Esophagus muscularis mucosa (tissue), 4 donors: Measurements from ENCODE around the gene CRYBG1. TPM values are rescaled to one million over a fixed set of nuclear protein-coding genes. Genes with fewer than 3 reads are reported as not detected.

Experiments used
- DNase-seq: peaks from one replicate; pipeline ENCODE4 v3.0.0-alpha.2; 2017; ENCODE audit errors: extremely low spot score
- H3K27ac ChIP-seq, 4 donors: fragments of 200-600 bp; sonication (generic); replicated peaks in 1 of 4; 1 replicate in 3 of 4; 2 replicates in 1 of 4; pipeline ENCODE4 v1.5.1; 2016 to 2019; ENCODE audit warnings: mild to moderate bottlenecking in 1 of 4
- H3K27me3 ChIP-seq, 4 donors: fragments of 200-600 bp; sonication (generic); one replicate each; pipeline versions ENCODE4 v1.5.1 to v1.6.0; 2016 to 2019
- H3K36me3 ChIP-seq, 4 donors: fragments of 200-600 bp; sonication (generic); one replicate each; pipeline ENCODE4 v1.5.1; 2016 to 2019
- H3K4me1 ChIP-seq, 4 donors: fragments of 200-600 bp; sonication (generic); one replicate each; pipeline ENCODE4 v1.5.1; 2016 to 2019
- H3K4me3 ChIP-seq, 4 donors: fragments of 200-600 bp; sonication (generic); 1 replicate in 2 of 4; 2 replicates in 2 of 4; pipeline ENCODE4 v1.5.1; 2016 to 2019; ENCODE audit warnings: mild to moderate bottlenecking in 4 of 4, moderate library complexity in 1 of 4
- H3K9me3 ChIP-seq, 4 donors: fragments of 200-600 bp; sonication (generic); 1 replicate in 3 of 4; 2 replicates in 1 of 4; pipeline ENCODE4 v1.5.1; 2016 to 2019
- CTCF ChIP-seq, 3 experiments: fragments of 200-600 bp in 2 of 3; fragments of 450-650 bp in 1 of 3; sonication (generic) in 2 of 3; IDR thresholded peaks; one replicate each; pipeline ENCODE4 v1.5.1; 2017 to 2019; ENCODE audit warnings: antibody characterized with exemption in 3 of 3, mild to moderate bottlenecking in 2 of 3, moderate library complexity in 1 of 3
- EP300 ChIP-seq: sonication (generic); formaldehyde crosslinking; IDR thresholded peaks from one replicate; pipeline ENCODE4 v1.6.1; 2017; ENCODE audit warnings: antibody characterized with exemption
- POLR2A ChIP-seq: fragments of 450-650 bp; IDR thresholded peaks from one replicate; pipeline ENCODE4 v1.6.1; 2017; ENCODE audit warnings: antibody characterized with exemption, moderate library complexity, mild to moderate bottlenecking, low read depth
- POLR2AphosphoS5 ChIP-seq, 2 donors: sonication (generic); formaldehyde crosslinking; IDR thresholded peaks; one replicate each; pipeline ENCODE4 v1.6.1; 2017; ENCODE audit warnings: antibody characterized with exemption in 2 of 2
- WGBS: methylation state at CpG from one replicate; pipeline ENCODE4 v1.1.5; 2018; 5-methylcytosine and 5-hydroxymethylcytosine counted together
- intact Hi-C: fragments of 100-400 bp; cut with DNase I; formaldehyde crosslinking; loops from one replicate; pipeline ENCODE4 v1.15.1; 2023
- total RNA-seq, 4 donors: library from RNA; depleted of rRNA; stranded (reverse); fragments of >200 nt; gene quantifications; one replicate each; pipeline versions ENCODE4 v1.1.0 to v1.2.1, GENCODE V29; 2016

CRYBG1 gene
- total RNA-seq, 4 donors from 2014 or later, result 2.1 to 4.5 (median 3.6) TPM

DNA sequence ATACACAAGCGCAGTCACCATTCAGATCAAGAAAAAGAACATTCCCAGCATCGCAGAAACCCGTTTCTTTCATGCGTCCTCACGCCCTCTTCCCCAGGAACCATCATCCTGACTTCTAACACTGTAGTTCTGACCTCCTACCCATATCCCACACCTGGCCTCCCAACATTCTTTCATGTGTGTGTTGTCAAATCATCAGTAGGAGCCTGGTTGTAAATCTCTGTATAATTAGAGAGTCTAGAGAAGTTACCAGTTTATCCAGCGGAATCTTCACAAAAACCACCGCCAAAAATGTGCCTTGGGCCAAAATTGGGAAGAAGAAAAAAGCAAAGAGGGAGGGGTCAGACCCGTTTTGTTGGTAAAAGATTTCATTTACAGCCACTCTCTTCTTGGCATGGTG is 177.1 kb downstream of the CRYBG1 start:
- intact Hi-C loops, result no loop called here
- WGBS, result 78% methylated on average over 8 of the region's 8 CpGs

DNA sequence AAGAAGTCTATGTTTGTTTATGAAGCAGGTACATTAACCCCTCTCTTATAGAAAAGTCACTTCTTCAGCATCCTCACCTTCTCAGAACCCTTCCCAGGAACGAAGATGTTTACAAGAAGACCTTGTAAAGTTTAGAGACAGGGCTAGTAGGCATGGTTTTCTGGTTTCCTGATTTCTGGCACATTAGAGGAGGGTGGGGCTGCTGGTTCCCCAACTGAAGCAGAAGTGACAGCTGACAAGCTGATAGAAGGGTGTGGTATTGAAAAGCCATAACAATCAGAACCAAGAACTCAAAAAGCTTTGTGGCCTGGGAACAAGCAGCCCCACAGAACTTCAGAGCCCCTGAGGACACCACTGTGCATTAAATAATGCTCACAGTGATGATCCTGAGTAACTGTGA is 177.6 kb downstream of the CRYBG1 start:
- Histone ChIP-seq H3K27ac (no peak overlapping the region), H3K27me3 (no peaks in the 10 kb centered on the region), H3K4me3 (no peak overlapping the region), H3K4me1 (no peaks in the 10 kb centered on the region), H3K9me3 (no peaks in the 10 kb centered on the region), H3K36me3 (no peaks in the 10 kb centered on the region)
- DNase-seq, result no peak
- 42% methylated on average over 1 of the region's 1 CpG for WGBS
- no peak for TF ChIP-seq POLR2A
- no peak for TF ChIP-seq POLR2AphosphoS5 (IDR thresholded peaks at IDR 0.05)
- no peak for TF ChIP-seq EP300
- TF ChIP-seq CTCF (IDR thresholded peaks at IDR 0.05), result no peak
- intact Hi-C loops, result no loop called here

More for the DNA sequence above, 177.1 kb downstream of the CRYBG1 start:
- Histone ChIP-seq H3K4me3 (no peak overlapping the region), H3K36me3 (no peaks in the 10 kb centered on the region), H3K9me3 (no peaks in the 10 kb centered on the region), H3K4me1 (no peaks in the 10 kb centered on the region), H3K27me3 (no peaks in the 10 kb centered on the region), H3K27ac (no peak overlapping the region)
- TF ChIP-seq CTCF (IDR thresholded peaks at IDR 0.05), result no peak
- no peak for TF ChIP-seq POLR2A
- TF ChIP-seq POLR2AphosphoS5 (IDR thresholded peaks at IDR 0.05), result no peak
- DNase-seq, result no peak

GRCh38 chr6:106539936-106540335 is 179.4 kb downstream of the CRYBG1 start:
- Histone ChIP-seq H3K27ac (no peak overlapping the region), H3K4me1 (no peaks in the 10 kb centered on the region), H3K27me3 (no peaks in the 10 kb centered on the region), H3K36me3 (no peaks in the 10 kb centered on the region), H3K4me3 (no peak overlapping the region), H3K9me3 (no peaks in the 10 kb centered on the region)
- 83% methylated on average over 9 of the region's 9 CpGs for WGBS
- TF ChIP-seq EP300 (no peak), POLR2A (no peak), CTCF (IDR thresholded peaks at IDR 0.05) (no peak), POLR2AphosphoS5 (IDR thresholded peaks at IDR 0.05) (no peak)
- intact Hi-C loops, result no loop called here
- DNase-seq, result no peak

- intact Hi-C loops, result no loop called here
- H3K4me1 ChIP-seq, result peaks cover 0 to under 1% (median 0%) of the 10 kb centered on the region in 4 donors
- TF ChIP-seq CTCF (IDR thresholded peaks at IDR 0.05) (no peak), POLR2A (no peak), EP300 (no peak), POLR2AphosphoS5 (IDR thresholded peaks at IDR 0.05) (no peak)
Observed at GRCh38 chr6:106540432-106540831, 179.9 kb downstream of the CRYBG1 start.

GRCh38 chr6:106540907-106541306 is 180.4 kb downstream of the CRYBG1 start:
- intact Hi-C loops, result no loop called here
- WGBS, result 84% methylated on average over 6 of the region's 6 CpGs
- H3K9me3 ChIP-seq, result no peaks in the 10 kb centered on the region
- TF ChIP-seq EP300 (no peak), CTCF (IDR thresholded peaks at IDR 0.05) (no peak), POLR2AphosphoS5 (IDR thresholded peaks at IDR 0.05) (no peak), POLR2A (no peak)
- H3K27me3 ChIP-seq, result no peaks in the 10 kb centered on the region
- no peak overlapping the region for H3K27ac ChIP-seq
- H3K4me1 ChIP-seq, result peaks cover 1 to 5% (median 2%) of the 10 kb centered on the region in 4 donors
- H3K36me3 ChIP-seq, result no peaks in the 10 kb centered on the region
- H3K4me3 ChIP-seq, result no peak overlapping the region
- DNase-seq, result no peak

More at GRCh38 chr6:106540432-106540831, 179.9 kb downstream of the CRYBG1 start:
- H3K27me3 ChIP-seq, result no peaks in the 10 kb centered on the region
- no peak for DNase-seq
- no peak overlapping the region for H3K27ac ChIP-seq
- H3K4me3 ChIP-seq, result no peak overlapping the region
- no peaks in the 10 kb centered on the region for H3K36me3 ChIP-seq
- no peaks in the 10 kb centered on the region for H3K9me3 ChIP-seq
